CD4-positive, alpha-beta T cell (primary cell): Measurements from ENCODE around the gene PCBP4. TPM values are rescaled to one million over a fixed set of nuclear protein-coding genes. Genes with fewer than 3 reads are reported as not detected.
"Not testable (repeated sequence)": the region's sequence is repeated elsewhere in the genome, so short reads cannot be mapped to it uniquely, and the experiment has no call there.

ENCODE experiments used
- ATAC-seq: fragments of 200-7000 bp; cut with Tn5 transposase; one replicate; pipeline ENCODE4 v1.10.0; 2022; ENCODE audit warnings: mild to moderate bottlenecking; ENCODE audit not compliant: poor library complexity
- CTCF ChIA-PET: fragments of 350-600 bp; sonication (Branson Sonifier 250); formaldehyde crosslinking; loops from one replicate; lab custom pipeline; 2021; ENCODE audit warnings: antibody characterized with exemption, inconsistent platforms; lab: Charles Lee
- POLR2A ChIA-PET: fragments of 350-600 bp; sonication (Branson Sonifier 250); formaldehyde crosslinking; loops from one replicate; lab custom pipeline; 2021; ENCODE audit warnings: antibody characterized with exemption, inconsistent platforms; lab: Charles Lee
- DNase-seq, 14 experiments: peaks; one replicate each; pipeline ENCODE4 v3.0.0-alpha.2; 2013 to 2020; ENCODE audit warnings: mixed read lengths in 2 of 14
- H3K27ac ChIP-seq, 2 donors: one replicate each; pipeline versions ENCODE4 v1.5.1 to v1.7.0; 2013; ENCODE audit warnings: low read length in 2 of 2, low read depth in 1 of 2, mild to moderate bottlenecking in 1 of 2
- H3K27me3 ChIP-seq, 2 experiments: 1 replicate in 1 of 2; 2 replicates in 1 of 2; pipeline versions ENCODE4 v1.6.1 to v1.7.0; 2013; ENCODE audit warnings: low read length in 2 of 2, control low read depth in 1 of 2, mild to moderate bottlenecking in 1 of 2, moderate library complexity in 1 of 2; ENCODE audit not compliant: insufficient read depth in 2 of 2, control insufficient read depth in 1 of 2
- H3K36me3 ChIP-seq: one replicate; pipeline ENCODE4 v1.6.1; 2013; ENCODE audit warnings: low read length, control low read depth; ENCODE audit not compliant: insufficient read depth
- H3K4me1 ChIP-seq: one replicate; pipeline ENCODE4 v1.6.1; 2013; ENCODE audit warnings: low read length, control low read depth; ENCODE audit not compliant: insufficient read depth
- H3K4me3 ChIP-seq: one replicate; pipeline ENCODE4 v1.5.1; 2013; ENCODE audit warnings: mild to moderate bottlenecking, low read length, moderate library complexity
- H3K9me3 ChIP-seq, 2 experiments: 1 replicate in 1 of 2; 2 replicates in 1 of 2; pipeline versions ENCODE4 v1.6.1 to v1.7.0; 2013; ENCODE audit warnings: low read length in 2 of 2, mild to moderate bottlenecking in 2 of 2, control low read depth in 1 of 2, moderate library complexity in 1 of 2; ENCODE audit not compliant: control insufficient read depth in 1 of 2, insufficient read depth in 1 of 2
- H3K27ac Mint-ChIP-seq: one replicate; pipeline ENCODE4 v1.8.0; 2020; ENCODE audit warnings: mixed read lengths
- H3K27me3 Mint-ChIP-seq: one replicate; pipeline ENCODE4 v1.8.0; 2021; ENCODE audit warnings: mixed read lengths
- H3K36me3 Mint-ChIP-seq: one replicate; pipeline ENCODE4 v1.8.0; 2021; ENCODE audit warnings: low read depth, mixed read lengths
- H3K4me1 Mint-ChIP-seq: one replicate; pipeline ENCODE4 v1.8.0; 2021; ENCODE audit warnings: low read depth, mixed read lengths
- H3K4me3 Mint-ChIP-seq: one replicate; pipeline ENCODE4 v1.8.0; 2020; ENCODE audit warnings: mild to moderate bottlenecking, mixed read lengths
- H3K9me3 Mint-ChIP-seq: one replicate; pipeline ENCODE4 v1.8.0; 2020; ENCODE audit warnings: mixed read lengths
- CTCF ChIP-seq: fragments of 200-600 bp; IDR thresholded peaks from one replicate; pipeline ENCODE4 v1.8.0; 2022; ENCODE audit warnings: antibody characterized with exemption, mild to moderate bottlenecking
- intact Hi-C, 2 experiments: fragments of 100-400 bp; cut with DNase I in 1 of 2; cut with micrococcal nuclease in 1 of 2; formaldehyde crosslinking; loops; one replicate each; pipeline versions ENCODE4 v1.15.1 to v1.9.0; 2023 to 2025; cut with DNase I, micrococcal nuclease
- total RNA-seq, 174 experiments: library from RNA in 2 of 174; stranded (reverse) in 2 of 174; gene quantifications; one replicate each; pipeline ENCODE4 v1.2.3 and lab custom pipeline; 2021 to 2026

The PCBP4 gene
- total RNA-seq, 2 experiments from 2014 or later: 14.7 to 16.8 TPM

GRCh38 chr3:51931756-51932155 lies 35.5 kb downstream of the PCBP4 start:
- H3K36me3 ChIP-seq: peaks cover 41% of the 10 kb centered on the region
- H3K36me3 Mint-ChIP-seq: peaks cover 39% of the 10 kb centered on the region
- CTCF ChIA-PET: no interaction called here
- H3K9me3 Mint-ChIP-seq: no peaks in the 10 kb centered on the region
- intact Hi-C loops: no loop called here
- ATAC-seq: no peak
- H3K27ac Mint-ChIP-seq: no peak overlapping the region
- H3K27me3 Mint-ChIP-seq: no peaks in the 10 kb centered on the region
- H3K4me3 Mint-ChIP-seq: no peak overlapping the region
- no peaks in the 10 kb centered on the region for H3K9me3 ChIP-seq
- POLR2A ChIA-PET: no interaction called here
- no peaks in the 10 kb centered on the region for H3K27me3 ChIP-seq
- H3K4me1 ChIP-seq: no peaks in the 10 kb centered on the region
- H3K4me3 ChIP-seq: no peak overlapping the region
- TF ChIP-seq CTCF: no peak
- H3K4me1 Mint-ChIP-seq: no peaks in the 10 kb centered on the region
- DNase-seq: no peak
- H3K27ac ChIP-seq: no peak overlapping the region

GRCh38 chr3:51930439-51930838 lies 36.8 kb downstream of the PCBP4 start:
- ATAC-seq: no peak
- intact Hi-C loops: no loop called here
- Histone ChIP-seq H3K4me1 (no peaks in the 10 kb centered on the region), H3K27ac (no peak overlapping the region), H3K9me3 (no peaks in the 10 kb centered on the region), H3K36me3 (peaks cover 30% of the 10 kb centered on the region), H3K4me3 (no peak overlapping the region), H3K27me3 (no peaks in the 10 kb centered on the region)
- Mint-ChIP-seq H3K36me3 (peaks cover 26% of the 10 kb centered on the region), H3K9me3 (no peaks in the 10 kb centered on the region), H3K27me3 (no peaks in the 10 kb centered on the region), H3K4me1 (no peaks in the 10 kb centered on the region), H3K27ac (no peak overlapping the region), H3K4me3 (no peak overlapping the region)
- POLR2A ChIA-PET: no interaction called here
- TF ChIP-seq CTCF: no peak
- CTCF ChIA-PET: no interaction called here
- DNase-seq: no peak

GRCh38 chr3:51929420-51930003 lies 37.7 kb downstream of the PCBP4 start:
- ATAC-seq (no peak), DNase-seq (no peak)
- Histone ChIP-seq H3K27ac (no peak overlapping the region), H3K36me3 (peaks cover 21% of the 10 kb centered on the region), H3K4me3 (no peak overlapping the region), H3K9me3 (no peaks in the 10 kb centered on the region), H3K4me1 (no peaks in the 10 kb centered on the region), H3K27me3 (no peaks in the 10 kb centered on the region)
- intact Hi-C loops: no loop called here
- Mint-ChIP-seq H3K27me3 (no peaks in the 10 kb centered on the region), H3K9me3 (no peaks in the 10 kb centered on the region), H3K36me3 (peaks cover 17% of the 10 kb centered on the region), H3K27ac (no peak overlapping the region), H3K4me1 (no peaks in the 10 kb centered on the region), H3K4me3 (no peak overlapping the region)
- CTCF ChIA-PET: no interaction called here
- POLR2A ChIA-PET: no interaction called here
- TF ChIP-seq CTCF: no peak

- H3K9me3 Mint-ChIP-seq: not testable (repeated sequence)
Observed at GRCh38 chr3:51928981-51929380, 38.3 kb downstream of the PCBP4 start.

More at GRCh38 chr3:51928981-51929380, 38.3 kb downstream of the PCBP4 start:
- H3K4me1 ChIP-seq, intact Hi-C loops, H3K9me3 ChIP-seq, H3K27me3 Mint-ChIP-seq, H3K4me3 Mint-ChIP-seq, H3K27ac ChIP-seq, H3K4me3 ChIP-seq, H3K4me1 Mint-ChIP-seq, DNase-seq, H3K27me3 ChIP-seq, H3K27ac Mint-ChIP-seq, ATAC-seq, POLR2A ChIA-PET, CTCF ChIA-PET: not testable (repeated sequence)
- H3K36me3 Mint-ChIP-seq: peaks cover 12% of the 10 kb centered on the region
- H3K36me3 ChIP-seq: peaks cover 15% of the 10 kb centered on the region
